SK-N-MC (cell line): Measurements from ENCODE around the gene ANKLE1.
A peak's percentile ranks its signal among the peaks of the same experiment; 100 is the strongest.

ENCODE experiments used
- DNase-seq: peaks from one replicate; pipeline ENCODE4 v3.0.0-alpha.2; 2011; ENCODE audit warnings: low read depth, low spot score
- H3K27ac ChIP-seq: fragments of 200-600 bp; sonication (generic); 2 replicates; pipeline ENCODE4 v1.5.1; 2016; ENCODE audit warnings: mixed run types
- H3K36me3 ChIP-seq: fragments of 200-600 bp; sonication (generic); 2 replicates; pipeline ENCODE4 v1.6.1; 2017; ENCODE audit warnings: antibody characterized with exemption, low read length, mixed read lengths; ENCODE audit not compliant: insufficient read depth
- H3K4me3 ChIP-seq: fragments of 200-600 bp; sonication (generic); 2 replicates; pipeline ENCODE4 v1.5.1; 2016
- H3K9ac ChIP-seq: fragments of 200-600 bp; sonication (generic); 2 replicates; pipeline ENCODE4 v1.8.0; 2017; ENCODE audit warnings: mixed run types, mixed read lengths; ENCODE audit not compliant: insufficient read length
- H3K9me3 ChIP-seq: fragments of 200-600 bp; sonication (generic); 2 replicates; pipeline ENCODE4 v1.6.1; 2017; ENCODE audit warnings: low read depth, mild to moderate bottlenecking, antibody characterized with exemption, low read length, moderate library complexity, mixed read lengths
- EZH2 ChIP-seq: fragments of 200-600 bp; sonication (generic); IDR thresholded peaks from one replicate; pipeline ENCODE4 v1.6.1; 2017; ENCODE audit warnings: antibody characterized with exemption
- FOXP2 ChIP-seq: optimal IDR thresholded peaks from 2 replicates; pipeline ENCODE3; 2011; ENCODE audit warnings: mild to moderate bottlenecking, moderate library complexity; ENCODE audit not compliant: insufficient read depth; ENCODE audit errors: extremely low read length, control extremely low read depth
- POLR2AphosphoS5 ChIP-seq: IDR thresholded peaks from 2 replicates; pipeline ENCODE4 v1.6.1; 2012; ENCODE audit warnings: mild to moderate bottlenecking, low read depth, low read length, borderline replicate concordance

ANKLE1 gene

GRCh38 chr19:17305517-17306284 is 24.0 kb downstream of the ANKLE1 start, which contains the start of gene MRPL34:
Gene MRPL34, plus strand, starts transcription at chr19:17305872. Its CDS starts 21 bp downstream, at chr19:17305893.
- H3K27ac ChIP-seq, result peak within 1 kb of the TSS; percentile 63
- DNase-seq, result peak; percentile 86
- peak within 1 kb of the TSS; percentile 95 for H3K4me3 ChIP-seq
- peak within 1 kb of the TSS; percentile 88 for H3K9ac ChIP-seq
- no peaks in the 10 kb centered on the region for H3K9me3 ChIP-seq
- no peaks in the 10 kb centered on the region for H3K36me3 ChIP-seq
- no peak for TF ChIP-seq EZH2
- no peak for TF ChIP-seq FOXP2
- TF ChIP-seq POLR2AphosphoS5, result peak; percentile 70

- Histone ChIP-seq H3K27ac (peak overlapping the region; percentile 63; the same call in 1 of the 2 replicates), H3K4me3 (peak overlapping the region; percentile 95), H3K36me3 (no peaks in the 10 kb centered on the region), H3K9me3 (no peaks in the 10 kb centered on the region), H3K9ac (peak overlapping the region; percentile 88)
- TF ChIP-seq FOXP2 (no peak), POLR2AphosphoS5 (no peak), EZH2 (no peak)
- no peak for DNase-seq
Measured at GRCh38 chr19:17306285-17306714, 24.6 kb downstream of the ANKLE1 start.

GRCh38 chr19:17307876-17308377 is 26.2 kb downstream of the ANKLE1 start:
- H3K27ac ChIP-seq, result no peak overlapping the region
- no peaks in the 10 kb centered on the region; the same call in 1 of the 2 replicates for H3K36me3 ChIP-seq
- no peak for DNase-seq
- no peak overlapping the region for H3K4me3 ChIP-seq
- TF ChIP-seq FOXP2 (no peak), EZH2 (no peak)
- H3K9me3 ChIP-seq, result no peaks in the 10 kb centered on the region
- H3K9ac ChIP-seq, result no peak overlapping the region

- DNase-seq, result peak; percentile 100
- peak within 1 kb of the TSS; percentile 85 for H3K4me3 ChIP-seq
- H3K36me3 ChIP-seq, result peaks cover 4% of the 10 kb centered on the region; the same call in 1 of the 2 replicates
- peak within 1 kb of the TSS; percentile 87 for H3K9ac ChIP-seq
- TF ChIP-seq EZH2 (no peak), POLR2AphosphoS5 (peak; percentile 76), FOXP2 (no peak)
- H3K9me3 ChIP-seq, result no peaks in the 10 kb centered on the region
- H3K27ac ChIP-seq, result no peak within 1 kb of the TSS
Measured at GRCh38 chr19:17309198-17309964, 27.7 kb downstream of the ANKLE1 start, which contains the start of gene DDA1. Gene DDA1, plus strand, starts transcription at chr19:17309563. Its CDS starts 92 bp downstream, at chr19:17309655.

DNA sequence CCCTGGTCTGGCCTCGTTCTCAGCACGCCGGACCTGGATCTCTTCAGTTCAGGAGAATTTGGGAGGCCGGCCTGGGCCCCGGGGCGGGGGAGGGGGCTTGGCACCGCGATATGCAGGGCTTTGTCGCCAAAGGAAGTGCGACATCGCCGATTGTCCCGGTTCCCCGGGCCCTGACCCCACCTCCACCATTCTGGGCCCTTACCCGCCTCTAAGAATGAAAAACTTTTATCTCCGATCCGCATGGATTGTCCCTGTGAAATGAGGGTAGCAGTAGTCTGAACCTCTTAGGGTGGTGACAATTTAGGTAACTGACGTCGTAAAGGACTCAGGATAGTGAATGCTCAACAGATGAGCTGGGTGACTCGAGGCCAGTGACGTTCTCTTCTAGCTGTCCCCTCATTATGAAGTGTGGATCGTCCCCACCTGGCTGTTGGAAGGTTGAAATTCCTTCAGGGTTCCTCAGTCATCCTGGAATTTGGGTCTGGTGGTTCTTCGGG is 28.3 kb downstream of the ANKLE1 start:
- TF ChIP-seq POLR2AphosphoS5 (no peak), FOXP2 (no peak), EZH2 (no peak)
- Histone ChIP-seq H3K9me3 (no peaks in the 10 kb centered on the region), H3K9ac (peak overlapping the region; percentile 87), H3K27ac (no peak overlapping the region), H3K36me3 (peaks cover 8% of the 10 kb centered on the region; the same call in 1 of the 2 replicates), H3K4me3 (peak overlapping the region; percentile 85)
- no peak for DNase-seq

GRCh38 chr19:17311455-17312188 is 29.9 kb downstream of the ANKLE1 start:
- no peak overlapping the region for H3K4me3 ChIP-seq
- no peak for DNase-seq
- no peaks in the 10 kb centered on the region for H3K9me3 ChIP-seq
- H3K27ac ChIP-seq, result no peak overlapping the region
- TF ChIP-seq EZH2, result no peak
- TF ChIP-seq FOXP2, result no peak
- TF ChIP-seq POLR2AphosphoS5, result no peak
- H3K9ac ChIP-seq, result no peak overlapping the region
- H3K36me3 ChIP-seq, result peaks cover 16% of the 10 kb centered on the region; the same call in 1 of the 2 replicates

- no peak overlapping the region for H3K27ac ChIP-seq
- TF ChIP-seq FOXP2, result no peak
- TF ChIP-seq POLR2AphosphoS5, result no peak
- TF ChIP-seq EZH2, result no peak
- no peaks in the 10 kb centered on the region for H3K9me3 ChIP-seq
- H3K4me3 ChIP-seq, result no peak overlapping the region
- H3K9ac ChIP-seq, result no peak overlapping the region
- no peak for DNase-seq
- H3K36me3 ChIP-seq, result peaks cover 16% of the 10 kb centered on the region; the same call in 1 of the 2 replicates
Measured at GRCh38 chr19:17312189-17313113, 30.8 kb downstream of the ANKLE1 start.
